ENCODE results near the gene PGF. TPM values are rescaled to one million over a fixed set of nuclear protein-coding genes. Genes with fewer than 3 reads are reported as not detected.

The PGF gene
- 285 and 395 TPM in 2 replicates for total RNA-seq

DNA sequence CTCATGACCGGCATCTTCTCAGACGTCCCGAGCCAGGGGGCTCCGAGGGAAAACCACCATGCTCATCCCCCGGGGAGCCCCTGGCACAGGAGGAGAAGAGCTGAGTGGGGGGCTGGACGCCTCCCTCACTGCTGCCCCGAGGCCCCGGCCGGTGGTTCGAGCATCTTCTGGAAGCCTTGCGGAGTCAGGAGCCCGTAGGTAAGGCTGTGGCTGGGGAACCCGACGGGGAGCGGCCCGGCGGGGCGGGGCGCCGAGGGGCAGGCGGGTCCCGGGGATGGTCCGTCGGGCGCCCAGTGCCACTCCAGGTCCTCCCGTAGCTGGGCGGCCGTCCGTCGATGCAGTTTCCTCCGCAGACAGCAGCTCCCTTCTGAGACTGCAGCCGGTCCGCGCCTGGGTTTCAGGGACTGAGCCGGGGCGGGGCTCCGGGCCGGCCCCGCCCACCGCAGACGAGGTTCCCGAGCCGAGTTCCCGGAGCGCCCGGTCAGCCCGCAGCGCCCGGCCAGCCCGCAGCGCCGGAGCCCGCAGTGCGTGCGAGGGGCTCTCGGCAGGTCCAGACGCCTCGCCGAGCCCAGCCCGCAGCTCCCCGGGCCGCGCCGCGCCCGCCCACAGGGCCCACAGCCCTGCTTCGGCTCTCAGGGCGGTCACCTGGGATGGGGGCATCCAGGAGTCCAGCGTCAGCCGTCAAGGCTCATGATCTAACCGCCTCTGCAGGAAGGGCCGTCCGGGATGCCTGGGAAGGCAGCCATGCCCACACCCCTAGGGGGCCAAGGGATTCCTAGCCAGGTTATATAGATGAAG, at the start of gene PGF:
Gene PGF (minus strand): TSS at position 369 of the 798 bp plus-strand sequence. CDS start 355 bp downstream, at position 14.

DNA sequence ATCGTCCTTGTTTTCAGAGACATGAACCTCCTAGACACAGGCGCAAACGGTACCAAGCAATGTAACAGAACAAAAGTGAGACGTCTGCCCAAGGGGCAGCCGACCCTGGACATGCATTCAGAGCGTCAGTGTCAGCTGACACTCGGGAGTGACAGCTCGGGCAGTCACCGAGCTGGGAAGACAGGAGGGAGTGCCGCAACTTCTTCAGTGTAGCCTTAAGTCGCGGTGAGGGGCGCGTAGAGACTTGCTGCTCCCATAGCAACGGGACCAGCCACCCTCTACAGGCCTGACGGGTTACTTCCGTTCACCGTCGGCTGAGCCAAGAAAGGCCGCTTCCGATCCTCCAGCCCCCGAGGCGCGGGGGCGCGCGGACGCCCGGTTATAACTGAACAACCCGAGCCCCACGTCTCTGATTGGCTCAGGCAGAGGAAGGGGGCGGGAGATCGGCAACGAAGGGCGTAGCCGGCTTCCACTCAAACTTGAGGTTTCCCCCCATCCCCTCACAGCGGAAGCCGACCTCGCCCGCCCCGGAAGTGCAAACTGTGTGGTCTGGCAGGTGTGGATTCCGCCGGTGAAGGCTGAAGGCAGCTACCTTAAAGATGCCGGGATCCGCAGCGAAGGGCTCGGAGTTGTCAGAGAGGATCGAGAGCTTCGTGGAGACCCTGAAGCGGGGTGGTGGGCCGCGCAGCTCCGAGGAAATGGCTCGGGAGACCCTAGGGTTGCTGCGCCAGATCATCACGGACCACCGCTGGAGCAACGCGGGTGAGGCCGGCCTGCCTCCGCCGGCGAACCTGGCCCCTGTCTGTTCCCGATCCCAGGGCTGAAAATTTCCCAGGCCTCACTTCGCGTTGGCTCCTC, 47.2 kb upstream of the PGF start, which contains the start of gene EIF2B2:
Gene EIF2B2 (plus strand): TSS at position 530 of the 858 bp plus-strand sequence. CDS start 70 bp downstream, at position 600.

DNA sequence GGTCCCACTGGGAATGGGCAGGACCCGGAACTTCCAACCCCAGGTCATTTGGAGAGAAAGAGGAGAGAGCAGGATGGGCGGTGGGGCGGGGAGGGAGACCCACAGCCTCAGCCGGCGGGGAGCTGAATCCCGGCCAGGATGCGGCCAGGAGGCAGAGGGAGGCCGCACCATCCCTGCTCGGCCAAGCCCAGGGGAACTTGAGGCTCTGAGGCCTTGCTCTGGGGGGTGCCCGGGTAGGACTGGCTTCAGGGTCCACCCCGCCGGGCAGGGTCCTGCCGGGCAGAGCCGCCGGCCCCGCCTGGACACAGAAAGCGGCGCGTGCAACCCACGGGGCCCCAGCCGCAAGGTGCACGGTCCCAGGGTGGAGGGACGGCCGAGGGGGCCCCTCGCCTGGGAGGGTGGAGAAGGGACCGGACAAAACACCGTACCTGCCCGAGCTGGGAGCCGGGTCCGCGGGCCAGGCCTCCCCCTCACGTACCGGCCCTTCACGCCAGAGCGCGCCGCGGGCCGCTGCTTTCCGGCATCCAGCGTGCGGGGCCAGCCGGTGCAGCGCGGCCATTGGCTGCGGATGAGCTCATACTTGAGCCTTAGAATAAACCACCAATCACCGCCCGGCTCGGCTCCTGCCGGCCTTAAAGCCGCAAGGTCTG, 32.5 kb downstream of the PGF start, which contains the start of gene RPS6KL1:
Gene RPS6KL1 (minus strand): TSS at position 509 of the 650 bp plus-strand sequence. CDS start 1,719 bp downstream, outside the sequence.

Other genes with a start within 250 kb of the PGF start
- 26.6 and 29.6 TPM in 2 replicates for gene AREL1, start 242.5 kb downstream of the PGF start, total RNA-seq
- 26.3 and 27.1 TPM in 2 replicates for gene FCF1, start 242.5 kb downstream of the PGF start, total RNA-seq
- gene YLPM1, start 192.3 kb downstream of the PGF start, total RNA-seq = 24.3 and 43.1 TPM in 2 replicates
- gene PROX2, start 79.5 kb downstream of the PGF start, total RNA-seq = not detected in 2 replicates
- 50.0 and 63.7 TPM in 2 replicates for gene DLST, start 73.7 kb downstream of the PGF start, total RNA-seq
- gene RPS6KL1, start 32.3 kb downstream of the PGF start, total RNA-seq = 6.1 and 11.8 TPM in 2 replicates
- gene EIF2B2, start 47.3 kb upstream of the PGF start, total RNA-seq = 160 and 165 TPM in 2 replicates
- gene MLH3, start 95.9 kb upstream of the PGF start, total RNA-seq = 12.8 and 21.7 TPM in 2 replicates
- 8.4 and 10.8 TPM in 2 replicates for gene ACYP1, start 108.4 kb upstream of the PGF start, total RNA-seq
- gene ZC2HC1C, start 114.0 kb upstream of the PGF start, total RNA-seq = 0.90 and 0.94 TPM in 2 replicates
- gene NEK9, start 171.5 kb upstream of the PGF start, total RNA-seq = 31.2 and 70.6 TPM in 2 replicates
- 146 and 155 TPM in 2 replicates for gene TMED10, start 221.0 kb upstream of the PGF start, total RNA-seq

Data from endothelial cell of coronary artery (primary cell).